ENCODE measurements around the gene EMC9.
A peak's percentile ranks its signal among the peaks of the same experiment; 100 is the strongest.

Gene EMC9
- 8.5 to 12.5 reads per million in 2 donors for total RNA-seq

GRCh38 chr14:24141097-24141880 lies at the start of gene EMC9:
TSS of gene EMC9 (minus strand) at chr14:24141591. CDS start at chr14:24141304, 287 bp downstream.
- peak; percentile 94 for DNase-seq

DNA sequence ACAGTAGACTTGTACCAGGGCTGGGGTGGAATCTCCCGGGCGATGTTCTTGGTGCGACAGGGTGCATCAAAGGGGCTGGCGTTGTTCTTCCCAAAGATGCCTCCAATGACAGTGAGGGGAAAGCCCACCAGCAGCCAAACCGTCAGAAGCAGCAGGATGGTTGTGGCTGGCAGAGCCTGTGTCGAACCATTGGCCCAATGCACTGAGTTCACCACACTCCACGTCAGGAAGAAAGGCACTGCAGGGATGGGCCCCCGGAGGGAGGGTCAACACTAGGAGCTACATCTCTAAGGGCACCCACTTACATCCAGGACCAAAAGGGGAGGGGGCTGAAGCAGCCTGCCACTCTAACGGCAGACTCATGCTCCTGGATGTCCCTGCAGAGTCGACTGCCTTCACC lies 49.0 kb upstream of the EMC9 start:
- no peak for DNase-seq

- no peak for DNase-seq
Measured at GRCh38 chr14:24189460-24189859, 48.1 kb upstream of the EMC9 start.

- no peak for DNase-seq
Measured at GRCh38 chr14:24189059-24189375, 47.6 kb upstream of the EMC9 start.

GRCh38 chr14:24188251-24189058 lies 47.1 kb upstream of the EMC9 start, which contains the start of gene IPO4:
TSS of gene IPO4 (minus strand) at chr14:24188816. CDS start at chr14:24188787, 29 bp downstream.
- DNase-seq: peak; percentile 76

GRCh38 chr14:24187539-24187915 lies 46.1 kb upstream of the EMC9 start:
- DNase-seq: no peak

- no peak for DNase-seq
Measured at GRCh38 chr14:24186831-24187538, 45.6 kb upstream of the EMC9 start.

DNA sequence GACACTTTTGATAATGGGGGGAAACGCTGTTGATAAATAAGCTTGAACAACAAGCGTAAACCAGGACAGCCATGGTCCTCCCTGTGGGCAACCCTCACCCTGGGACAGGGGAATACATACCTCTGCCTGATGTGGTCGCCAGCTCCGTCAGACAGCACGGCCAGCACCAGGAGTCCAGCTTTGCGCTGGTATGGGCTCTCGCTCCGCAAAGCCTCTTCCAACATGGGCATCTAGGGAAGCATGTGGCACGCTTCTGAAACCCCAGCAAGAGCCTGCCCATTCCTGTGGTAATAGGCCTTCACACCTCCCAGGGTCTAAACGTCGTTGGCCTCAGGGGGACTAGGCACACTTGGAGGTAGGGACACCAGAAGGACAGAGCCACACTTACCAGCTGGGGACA lies 44.4 kb upstream of the EMC9 start:
- no peak for DNase-seq

DNA sequence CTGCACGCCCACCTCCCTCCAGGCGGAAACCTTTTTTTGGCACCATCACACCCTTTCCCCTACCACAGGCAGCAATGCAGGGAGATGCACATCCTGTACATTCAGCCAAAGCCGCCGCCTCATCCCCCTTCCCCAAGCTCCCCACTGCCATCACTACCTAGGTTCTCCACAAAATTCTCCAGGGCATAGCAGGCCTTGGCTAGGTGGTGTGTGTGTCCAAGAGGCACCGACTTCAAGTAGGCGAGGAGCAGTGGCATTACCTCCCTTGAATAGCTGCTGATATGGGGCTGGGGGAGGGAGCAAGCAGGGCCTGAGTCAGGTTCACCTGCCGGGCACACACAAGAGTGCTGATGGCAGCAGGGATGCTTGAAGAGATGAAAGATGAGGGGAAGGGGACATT lies 43.6 kb upstream of the EMC9 start:
- no peak for DNase-seq

DNA sequence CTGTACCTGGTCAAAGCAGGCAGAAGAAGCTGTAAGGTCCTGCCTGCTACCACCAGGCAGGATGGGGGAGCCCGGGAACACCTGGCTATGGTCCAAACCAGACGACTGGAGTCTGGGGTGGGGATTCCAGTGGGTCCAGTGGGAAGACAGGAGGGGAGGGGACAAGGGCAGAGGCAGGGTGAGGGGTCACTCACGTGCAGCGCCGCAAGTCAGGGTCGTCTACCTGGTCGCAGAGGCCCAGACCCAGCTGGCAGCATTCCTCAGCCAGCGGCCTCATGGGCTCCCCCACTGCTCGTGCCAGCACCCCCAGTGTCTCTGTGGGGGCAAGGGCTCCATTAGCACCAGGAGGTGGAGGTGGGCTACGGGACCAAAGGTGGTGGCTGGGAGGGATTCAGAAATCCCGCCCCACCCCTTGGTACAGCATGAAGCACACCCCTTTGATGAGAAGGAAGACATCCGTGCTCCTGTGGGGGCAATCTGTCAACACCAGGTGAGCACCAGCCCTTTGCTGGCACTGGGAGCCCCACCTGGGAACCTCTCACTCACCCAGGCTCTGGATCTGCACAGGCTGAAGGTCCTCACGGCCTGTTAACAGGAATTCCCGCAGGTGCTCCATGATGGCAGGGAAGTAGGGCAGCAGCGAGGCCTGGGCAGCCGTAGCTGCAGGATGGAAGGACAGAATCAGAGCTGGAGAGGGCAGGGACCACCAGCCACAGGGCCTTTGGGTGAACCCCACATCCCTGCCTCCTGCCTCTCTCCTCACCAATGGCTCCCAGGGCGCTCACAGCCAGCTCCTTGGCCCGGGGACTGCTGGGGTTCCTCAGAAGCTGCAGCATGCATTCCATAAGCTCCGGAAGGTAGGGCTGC lies 42.9 kb upstream of the EMC9 start:
- DNase-seq: no peak

DNA sequence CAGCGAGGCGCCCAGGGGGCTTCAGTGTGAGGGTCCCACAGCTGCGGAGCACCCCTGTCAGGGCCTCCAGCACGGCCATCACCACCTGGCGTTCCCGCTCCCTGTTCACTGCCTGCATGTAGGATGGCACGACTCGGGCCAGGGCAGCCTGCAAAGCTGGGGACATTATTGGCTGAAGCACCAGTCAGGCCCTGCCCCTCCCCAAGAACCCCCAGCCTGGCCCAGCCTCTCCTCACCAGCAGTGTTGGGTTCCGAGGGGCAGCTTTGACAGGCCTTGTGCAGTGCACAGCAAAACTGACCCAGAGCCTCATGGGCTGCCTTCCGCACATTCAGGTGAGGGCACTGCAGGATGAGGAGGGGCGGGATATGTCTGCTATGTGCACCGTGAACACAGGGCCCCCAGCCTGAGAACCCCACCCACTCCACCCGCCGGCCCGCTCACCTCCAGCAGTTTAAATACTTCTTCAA lies 41.7 kb upstream of the EMC9 start:
- no peak for DNase-seq

DNA sequence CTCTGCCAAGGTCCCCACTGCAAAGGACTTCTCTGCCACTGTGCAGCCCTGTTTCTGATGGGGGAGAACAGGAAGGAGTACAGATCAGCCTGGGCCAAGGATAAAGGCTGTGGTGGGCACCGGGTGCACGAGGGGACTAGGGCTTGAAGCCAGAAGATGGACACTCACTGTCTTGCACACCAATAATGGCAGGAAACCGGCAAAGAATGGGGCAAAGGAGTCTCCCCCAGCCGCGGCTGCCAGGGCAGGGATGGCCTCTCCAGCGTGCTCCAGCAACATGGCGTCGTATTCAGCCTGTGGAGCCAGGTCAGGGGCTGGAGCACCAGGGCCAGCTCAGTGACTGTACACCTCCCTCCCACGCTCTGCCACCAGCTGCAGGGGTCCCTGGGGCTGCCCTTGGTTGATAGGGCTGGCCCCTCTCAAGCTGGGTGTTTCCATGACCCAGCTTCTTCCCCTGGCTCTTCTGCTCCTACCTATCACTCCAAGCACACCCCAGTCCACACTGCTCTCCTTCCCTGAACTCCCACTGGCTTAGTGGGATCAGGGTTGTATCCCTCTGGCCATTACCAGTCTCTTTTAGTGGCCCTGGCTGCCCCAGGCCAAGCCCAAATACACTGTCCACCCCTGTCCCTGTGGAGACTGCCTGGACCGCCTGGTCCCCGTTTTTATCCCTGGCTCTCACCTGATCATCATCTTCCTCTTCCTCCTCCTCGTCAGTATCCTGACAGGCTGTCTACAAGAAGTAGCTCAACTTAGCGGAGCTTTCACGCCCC lies 40.9 kb upstream of the EMC9 start:
- no peak for DNase-seq

GRCh38 chr14:24181371-24182077 lies 40.1 kb upstream of the EMC9 start:
- no peak for DNase-seq

DNA sequence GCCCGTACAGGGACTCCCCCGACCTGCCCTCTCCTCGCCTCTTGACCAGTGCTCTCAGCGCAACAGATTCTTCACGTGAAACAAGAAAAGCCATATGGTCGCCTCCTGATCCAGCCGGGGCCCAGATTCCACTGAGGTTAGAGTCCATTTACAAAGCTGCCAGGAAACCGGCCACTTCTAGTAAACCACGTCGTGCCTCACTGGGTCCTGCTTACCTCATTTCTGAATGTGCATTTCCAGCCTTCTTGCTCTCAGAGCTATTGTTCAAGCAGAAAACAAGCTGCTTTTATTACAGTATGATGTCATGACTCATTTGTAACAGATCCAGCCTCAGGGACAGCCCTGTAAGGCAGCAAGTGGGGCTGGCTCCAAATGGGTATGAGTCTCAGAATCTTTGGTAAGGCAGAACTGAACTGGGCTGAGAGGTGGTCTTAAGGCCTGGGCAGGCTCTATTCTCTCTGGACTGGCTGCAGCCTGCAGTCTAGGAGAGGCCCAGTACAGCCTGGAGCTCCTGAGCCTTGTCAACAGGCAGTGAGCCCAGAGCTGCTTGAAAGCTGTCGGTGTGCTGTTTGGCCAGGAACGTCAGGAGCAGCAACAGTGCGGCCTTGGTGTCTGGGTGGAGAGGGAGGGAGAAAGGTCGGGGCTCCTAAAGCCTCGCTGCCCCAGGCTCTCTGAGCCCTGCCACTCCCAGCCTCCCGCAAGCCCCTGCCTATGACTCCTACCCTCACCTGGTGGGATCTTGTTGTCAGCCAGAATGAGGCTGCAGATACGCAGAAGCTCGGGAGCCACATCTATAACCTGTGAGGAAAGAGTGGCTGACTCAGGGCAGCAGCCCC lies 38.8 kb upstream of the EMC9 start:
- DNase-seq: no peak

DNA sequence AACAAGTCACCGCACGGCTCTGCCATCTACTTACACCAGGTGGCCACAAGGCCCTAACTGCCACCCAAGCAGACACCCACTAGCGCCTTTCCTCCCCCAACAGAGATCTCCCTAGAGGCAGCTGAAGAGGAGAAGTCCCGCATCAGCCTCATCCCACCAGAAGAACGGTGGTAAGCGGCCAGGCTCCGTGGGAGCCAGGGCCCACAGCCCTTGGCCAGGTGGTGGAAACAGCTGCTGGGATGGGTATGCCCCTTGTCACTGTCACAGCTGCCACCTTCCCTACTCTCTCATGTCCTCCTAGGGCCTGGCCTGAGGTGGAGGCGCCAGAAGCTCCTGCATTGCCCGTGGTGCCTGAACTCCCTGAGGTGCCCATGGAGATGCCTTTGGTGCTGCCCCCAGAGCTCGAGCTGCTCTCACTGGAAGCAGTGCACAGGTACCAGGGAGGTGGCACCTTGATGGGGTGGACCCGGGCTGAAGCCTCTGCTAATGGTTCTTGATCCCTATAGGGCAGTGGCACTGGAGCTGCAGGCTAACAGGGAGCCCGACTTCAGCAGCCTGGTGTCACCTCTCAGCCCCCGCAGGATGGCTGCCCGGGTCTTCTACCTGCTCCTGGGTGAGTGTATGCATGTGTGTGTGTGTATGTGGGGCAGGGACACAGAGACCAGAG lies 38.0 kb upstream of the EMC9 start:
- no peak for DNase-seq

DNA sequence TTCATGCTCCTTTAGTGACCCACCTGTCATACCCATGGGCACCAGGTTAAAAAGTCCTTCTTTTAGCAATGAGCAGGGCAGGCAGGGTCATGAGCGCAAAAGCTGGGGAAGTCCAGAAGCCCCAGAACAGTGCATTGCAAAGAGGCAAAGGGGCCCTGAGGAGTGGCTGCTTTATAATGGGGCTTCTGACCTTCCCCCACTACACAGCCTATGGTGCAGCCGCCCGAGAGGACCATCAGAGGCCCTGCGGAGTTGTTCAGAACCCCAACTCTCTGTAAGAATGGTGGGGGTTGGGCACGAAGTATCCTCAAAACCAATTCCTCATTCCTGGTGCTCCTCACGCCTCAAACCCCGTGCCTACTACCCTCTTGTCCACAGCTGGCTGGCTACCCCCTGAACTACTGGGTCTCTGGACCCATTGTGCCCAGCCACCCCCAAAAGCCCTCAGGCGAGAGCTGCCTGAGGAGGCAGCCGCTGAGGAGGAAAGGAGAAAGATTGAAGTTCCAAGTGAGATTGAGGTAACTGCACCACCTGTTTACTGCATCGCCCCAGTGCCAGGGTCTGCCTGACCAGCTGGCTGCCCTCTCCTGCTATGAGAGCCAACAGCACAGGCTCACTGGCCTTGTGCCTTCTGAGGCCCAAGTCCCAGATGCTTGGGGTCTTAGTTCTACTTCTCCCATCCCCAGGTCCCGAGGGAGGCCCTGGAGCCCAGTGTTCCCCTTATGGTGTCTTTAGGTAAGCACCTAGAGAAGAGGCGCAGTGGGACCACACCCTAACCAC lies 37.2 kb upstream of the EMC9 start:
- no peak for DNase-seq

- no peak for DNase-seq
Measured at GRCh38 chr14:24177891-24178290, 36.5 kb upstream of the EMC9 start.

DNA sequence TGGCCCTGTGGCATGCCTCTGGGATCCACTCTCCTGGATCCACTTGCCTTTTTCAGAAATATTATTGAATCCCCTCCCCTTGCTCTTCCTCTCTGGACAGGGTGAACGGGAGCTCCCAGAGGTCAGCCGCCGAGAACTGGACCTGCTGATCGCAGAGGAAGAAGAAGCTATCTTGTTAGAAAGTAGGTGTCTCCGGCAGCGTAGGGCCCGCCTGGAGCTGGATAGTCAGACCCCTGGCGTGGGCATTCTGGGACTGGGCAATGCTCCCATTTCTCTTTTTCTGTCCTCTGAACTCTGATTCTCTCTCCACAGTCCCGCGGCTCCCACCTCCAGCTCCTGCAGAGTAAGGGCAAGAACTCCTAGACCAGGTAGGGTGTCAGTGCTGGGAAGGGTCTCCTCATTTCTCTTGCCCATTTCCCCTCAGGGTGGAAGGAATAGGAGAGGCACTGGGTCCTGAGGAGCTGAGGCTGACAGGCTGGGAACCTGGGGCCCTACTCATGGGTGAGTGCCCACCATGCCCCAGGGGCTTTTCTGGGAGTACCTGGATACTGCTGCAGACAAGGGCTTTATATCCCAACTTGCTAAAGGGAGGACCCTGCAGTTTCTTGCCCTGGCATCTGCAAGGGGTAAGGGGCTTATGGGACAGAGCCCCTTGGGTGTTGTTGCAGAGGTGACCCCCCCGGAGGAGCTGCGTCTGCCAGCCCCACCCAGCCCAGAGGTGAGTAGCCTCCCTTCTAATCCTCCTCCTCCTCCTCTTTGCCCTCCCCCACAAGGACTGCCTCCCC lies 35.8 kb upstream of the EMC9 start:
- no peak for DNase-seq
